ENCODE results near the gene BAIAP2L1. TPM values are rescaled to one million over a fixed set of nuclear protein-coding genes. Genes with fewer than 3 reads are reported as not detected.

Gene BAIAP2L1
- total and polyA plus RNA-seq, 9 of the 15 experiments (the other 6 are each of a cell fraction or from before 2014, with no cell fraction given): 4.2 to 29.8 (median 15.5) TPM

DNA sequence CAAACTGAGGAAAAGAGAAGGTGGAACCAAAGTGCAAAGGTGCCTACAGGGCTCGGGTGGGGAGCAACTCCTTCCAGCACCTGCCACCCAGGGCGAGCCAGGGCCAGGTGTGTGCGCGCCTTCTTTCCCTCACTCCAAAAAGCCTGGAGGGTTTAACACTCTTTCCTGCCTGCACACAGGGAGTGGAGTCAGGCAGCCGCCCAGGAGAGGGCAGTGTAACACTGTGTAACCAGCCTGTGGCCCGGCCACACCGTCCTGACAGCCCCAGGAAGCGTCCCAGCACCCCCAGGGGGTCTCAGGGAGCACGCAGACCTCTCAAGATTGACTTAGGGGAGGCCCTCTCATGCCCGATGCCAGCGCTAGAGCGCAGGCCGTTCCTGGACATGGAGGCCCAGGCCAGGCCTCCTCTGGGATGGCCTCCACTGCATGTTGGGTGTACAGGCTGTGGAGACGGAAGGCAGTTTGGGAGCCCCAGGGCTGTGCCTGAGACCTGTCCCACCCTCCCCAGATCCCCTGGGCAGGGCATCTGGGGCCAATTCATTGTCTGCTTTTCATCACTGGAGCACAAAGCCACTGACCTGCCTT lies 106.0 kb downstream of the BAIAP2L1 start (continued):
- TF ChIP-seq, protein P1, sequence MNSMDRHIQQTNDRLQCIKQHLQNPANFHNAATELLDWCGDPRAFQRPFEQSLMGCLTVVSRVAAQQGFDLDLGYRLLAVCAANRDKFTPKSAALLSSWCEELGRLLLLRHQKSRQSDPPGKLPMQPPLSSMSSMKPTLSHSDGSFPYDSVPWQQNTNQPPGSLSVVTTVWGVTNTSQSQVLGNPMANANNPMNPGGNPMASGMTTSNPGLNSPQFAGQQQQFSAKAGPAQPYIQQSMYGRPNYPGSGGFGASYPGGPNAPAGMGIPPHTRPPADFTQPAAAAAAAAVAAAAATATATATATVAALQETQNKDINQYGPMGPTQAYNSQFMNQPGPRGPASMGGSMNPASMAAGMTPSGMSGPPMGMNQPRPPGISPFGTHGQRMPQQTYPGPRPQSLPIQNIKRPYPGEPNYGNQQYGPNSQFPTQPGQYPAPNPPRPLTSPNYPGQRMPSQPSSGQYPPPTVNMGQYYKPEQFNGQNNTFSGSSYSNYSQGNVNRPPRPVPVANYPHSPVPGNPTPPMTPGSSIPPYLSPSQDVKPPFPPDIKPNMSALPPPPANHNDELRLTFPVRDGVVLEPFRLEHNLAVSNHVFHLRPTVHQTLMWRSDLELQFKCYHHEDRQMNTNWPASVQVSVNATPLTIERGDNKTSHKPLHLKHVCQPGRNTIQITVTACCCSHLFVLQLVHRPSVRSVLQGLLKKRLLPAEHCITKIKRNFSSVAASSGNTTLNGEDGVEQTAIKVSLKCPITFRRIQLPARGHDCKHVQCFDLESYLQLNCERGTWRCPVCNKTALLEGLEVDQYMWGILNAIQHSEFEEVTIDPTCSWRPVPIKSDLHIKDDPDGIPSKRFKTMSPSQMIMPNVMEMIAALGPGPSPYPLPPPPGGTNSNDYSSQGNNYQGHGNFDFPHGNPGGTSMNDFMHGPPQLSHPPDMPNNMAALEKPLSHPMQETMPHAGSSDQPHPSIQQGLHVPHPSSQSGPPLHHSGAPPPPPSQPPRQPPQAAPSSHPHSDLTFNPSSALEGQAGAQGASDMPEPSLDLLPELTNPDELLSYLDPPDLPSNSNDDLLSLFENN (IDR thresholded peaks at IDR 0.05; ENCODE audit: low read depth in 2 of 2, low read length in 2 of 2): 0 out of 4 replicates have a peak, but pooled peaks of 1 of the 2 experiments have one; percentile 49
- TF ChIP-seq RBM22 (IDR thresholded peaks at IDR 0.05; ENCODE audit: low read depth, low read length, poor library complexity, severe bottlenecking): peak; percentile 64
- TF ChIP-seq SMC3 (conservative IDR thresholded peaks at IDR 0.05; ENCODE audit: insufficient read depth, low read depth, low read length): peak; percentile 80
- 0 out of 4 replicates have a peak, but pooled peaks of 1 of the 2 experiments have one; percentile 28 for TF ChIP-seq RCOR1 (IDR thresholded peaks at IDR 0.05; ENCODE audit: borderline replicate concordance in 1 of 2, low read depth in 2 of 2, low read length in 2 of 2)
- TF ChIP-seq HSF4 (CRISPR knock-in tag; IDR thresholded peaks at IDR 0.05; ENCODE audit: borderline replicate concordance): no peak
- no peak for TF ChIP-seq HDAC8 (tag; IDR thresholded peaks at IDR 0.05)
- no peak for TF ChIP-seq NELFE (IDR thresholded peaks at IDR 0.05; ENCODE audit: insufficient read depth, insufficient read length)
- TF ChIP-seq, protein P2, sequence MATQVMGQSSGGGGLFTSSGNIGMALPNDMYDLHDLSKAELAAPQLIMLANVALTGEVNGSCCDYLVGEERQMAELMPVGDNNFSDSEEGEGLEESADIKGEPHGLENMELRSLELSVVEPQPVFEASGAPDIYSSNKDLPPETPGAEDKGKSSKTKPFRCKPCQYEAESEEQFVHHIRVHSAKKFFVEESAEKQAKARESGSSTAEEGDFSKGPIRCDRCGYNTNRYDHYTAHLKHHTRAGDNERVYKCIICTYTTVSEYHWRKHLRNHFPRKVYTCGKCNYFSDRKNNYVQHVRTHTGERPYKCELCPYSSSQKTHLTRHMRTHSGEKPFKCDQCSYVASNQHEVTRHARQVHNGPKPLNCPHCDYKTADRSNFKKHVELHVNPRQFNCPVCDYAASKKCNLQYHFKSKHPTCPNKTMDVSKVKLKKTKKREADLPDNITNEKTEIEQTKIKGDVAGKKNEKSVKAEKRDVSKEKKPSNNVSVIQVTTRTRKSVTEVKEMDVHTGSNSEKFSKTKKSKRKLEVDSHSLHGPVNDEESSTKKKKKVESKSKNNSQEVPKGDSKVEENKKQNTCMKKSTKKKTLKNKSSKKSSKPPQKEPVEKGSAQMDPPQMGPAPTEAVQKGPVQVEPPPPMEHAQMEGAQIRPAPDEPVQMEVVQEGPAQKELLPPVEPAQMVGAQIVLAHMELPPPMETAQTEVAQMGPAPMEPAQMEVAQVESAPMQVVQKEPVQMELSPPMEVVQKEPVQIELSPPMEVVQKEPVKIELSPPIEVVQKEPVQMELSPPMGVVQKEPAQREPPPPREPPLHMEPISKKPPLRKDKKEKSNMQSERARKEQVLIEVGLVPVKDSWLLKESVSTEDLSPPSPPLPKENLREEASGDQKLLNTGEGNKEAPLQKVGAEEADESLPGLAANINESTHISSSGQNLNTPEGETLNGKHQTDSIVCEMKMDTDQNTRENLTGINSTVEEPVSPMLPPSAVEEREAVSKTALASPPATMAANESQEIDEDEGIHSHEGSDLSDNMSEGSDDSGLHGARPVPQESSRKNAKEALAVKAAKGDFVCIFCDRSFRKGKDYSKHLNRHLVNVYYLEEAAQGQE (IDR thresholded peaks at IDR 0.05; ENCODE audit: borderline replicate concordance): peak; percentile 84
- TF ChIP-seq, protein P2 (CRISPR knock-in tag; IDR thresholded peaks at IDR 0.05; ENCODE audit: low read depth): no peak
- peak; percentile 18; the same call in 1 of the 2 replicates for TF ChIP-seq CBFB (CRISPR knock-in tag; IDR thresholded peaks at IDR 0.05)
- peak; percentile 50; the same call in 1 of the 2 replicates for TF ChIP-seq ARID2 (IDR thresholded peaks at IDR 0.05)
- 0 out of 2 replicates have a peak, but pooled peaks have one; percentile 35 for TF ChIP-seq GABPB1 (CRISPR knock-in tag; IDR thresholded peaks at IDR 0.05)
